Retinal pigment epithelial cell (primary cell): Measurements from ENCODE around the gene GPC3.

Experiments
- DNase-seq: peaks from one replicate; pipeline ENCODE4 v3.0.0-alpha.2; 2010; ENCODE audit warnings: low read depth
- H3K4me3 ChIP-seq: 2 replicates; pipeline ENCODE4 v1.5.1; 2011; ENCODE audit warnings: mild to moderate bottlenecking, low read length, control low read depth, moderate library complexity
- TF ChIP-seq, protein P1 (sequence below): conservative IDR thresholded peaks from 2 replicates; pipeline ENCODE4 v1.5.1; 2011; ENCODE audit warnings: low read depth, low read length, control low read depth, inconsistent platforms

The GPC3 gene

DNA sequence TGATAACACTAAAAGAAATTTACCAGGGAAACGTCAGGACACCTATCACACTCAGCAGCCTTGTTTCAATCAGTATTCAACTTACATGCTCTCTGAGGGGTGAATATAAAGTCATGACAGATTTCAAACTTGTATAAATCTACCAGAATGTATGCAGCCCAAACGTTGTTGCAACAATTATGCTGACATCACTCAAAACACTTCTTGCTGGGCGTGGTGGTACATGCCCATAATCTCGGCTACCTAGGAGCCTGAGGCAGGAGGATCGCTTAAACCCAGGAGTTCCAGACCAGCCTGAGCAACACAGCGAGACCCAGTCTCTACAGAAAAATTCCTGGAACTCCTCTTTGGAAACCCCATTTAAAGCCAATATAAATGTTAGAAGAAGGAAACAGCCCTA lies 303.5 kb downstream of the GPC3 start:
- TF ChIP-seq, protein P1, sequence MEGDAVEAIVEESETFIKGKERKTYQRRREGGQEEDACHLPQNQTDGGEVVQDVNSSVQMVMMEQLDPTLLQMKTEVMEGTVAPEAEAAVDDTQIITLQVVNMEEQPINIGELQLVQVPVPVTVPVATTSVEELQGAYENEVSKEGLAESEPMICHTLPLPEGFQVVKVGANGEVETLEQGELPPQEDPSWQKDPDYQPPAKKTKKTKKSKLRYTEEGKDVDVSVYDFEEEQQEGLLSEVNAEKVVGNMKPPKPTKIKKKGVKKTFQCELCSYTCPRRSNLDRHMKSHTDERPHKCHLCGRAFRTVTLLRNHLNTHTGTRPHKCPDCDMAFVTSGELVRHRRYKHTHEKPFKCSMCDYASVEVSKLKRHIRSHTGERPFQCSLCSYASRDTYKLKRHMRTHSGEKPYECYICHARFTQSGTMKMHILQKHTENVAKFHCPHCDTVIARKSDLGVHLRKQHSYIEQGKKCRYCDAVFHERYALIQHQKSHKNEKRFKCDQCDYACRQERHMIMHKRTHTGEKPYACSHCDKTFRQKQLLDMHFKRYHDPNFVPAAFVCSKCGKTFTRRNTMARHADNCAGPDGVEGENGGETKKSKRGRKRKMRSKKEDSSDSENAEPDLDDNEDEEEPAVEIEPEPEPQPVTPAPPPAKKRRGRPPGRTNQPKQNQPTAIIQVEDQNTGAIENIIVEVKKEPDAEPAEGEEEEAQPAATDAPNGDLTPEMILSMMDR: no peak
- no peak overlapping the region for H3K4me3 ChIP-seq
- no peak for DNase-seq

GRCh38 chrX:133681421-133681820 lies 304.0 kb downstream of the GPC3 start:
- TF ChIP-seq, protein P1: no peak
- no peak overlapping the region for H3K4me3 ChIP-seq
- DNase-seq: no peak

GRCh38 chrX:133677123-133678063 lies 308.0 kb downstream of the GPC3 start:
- no peak for DNase-seq
- TF ChIP-seq, protein P1: no peak
- H3K4me3 ChIP-seq: no peak overlapping the region

- H3K4me3 ChIP-seq: no peak overlapping the region
- no peak for DNase-seq
Observed at GRCh38 chrX:133676344-133677122, 308.9 kb downstream of the GPC3 start.

GRCh38 chrX:133674726-133675470 lies 310.5 kb downstream of the GPC3 start:
- DNase-seq: no peak
- TF ChIP-seq, protein P1: no peak
- H3K4me3 ChIP-seq: no peak overlapping the region

More at GRCh38 chrX:133676344-133677122, 308.9 kb downstream of the GPC3 start:
- TF ChIP-seq, protein P1: no peak

DNA sequence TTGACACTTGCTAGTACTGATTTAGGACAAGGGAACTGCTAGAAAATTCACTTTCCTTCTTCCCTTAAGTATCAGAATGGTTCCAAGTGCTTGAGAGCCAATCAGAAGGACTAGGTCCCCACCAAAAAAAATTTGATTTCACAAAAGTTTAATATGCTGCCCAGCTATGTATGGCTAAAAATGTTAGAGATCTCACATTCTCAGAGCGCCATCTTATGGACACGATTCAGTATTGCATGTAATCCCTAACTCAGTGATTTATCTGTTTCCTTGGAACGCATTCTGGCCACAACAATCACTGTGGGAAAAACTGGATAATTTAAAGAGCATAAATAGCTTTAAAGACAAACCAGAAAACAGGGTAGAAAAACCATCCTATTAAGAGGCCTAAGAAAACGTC lies 315.0 kb downstream of the GPC3 start:
- no peak for DNase-seq
- H3K4me3 ChIP-seq: no peak overlapping the region
- TF ChIP-seq, protein P1: peak; percentile 54
